Endothelial cell (in vitro differentiated cells): Measurements from ENCODE around the gene UTS2B. TPM values are rescaled to one million over a fixed set of nuclear protein-coding genes. Genes with fewer than 3 reads are reported as not detected.

Experiments
- DNase-seq: peaks from one replicate; pipeline ENCODE4 v3.0.0; 2021; ENCODE audit warnings: low spot score
- H3K27ac Mint-ChIP-seq: one replicate; pipeline ENCODE4 v1.8.0; 2021; ENCODE audit warnings: mixed read lengths, inconsistent platforms; ENCODE audit not compliant: unreplicated experiment
- H3K27me3 Mint-ChIP-seq: one replicate; pipeline ENCODE4 v1.8.0; 2021; ENCODE audit warnings: mild to moderate bottlenecking, moderate library complexity, mixed read lengths, inconsistent platforms; ENCODE audit not compliant: unreplicated experiment
- H3K36me3 Mint-ChIP-seq: one replicate; pipeline ENCODE4 v1.8.0; 2021; ENCODE audit warnings: mild to moderate bottlenecking, low read depth, mixed read lengths, inconsistent platforms; ENCODE audit not compliant: unreplicated experiment
- H3K4me1 Mint-ChIP-seq: one replicate; pipeline ENCODE4 v1.8.0; 2021; ENCODE audit warnings: mild to moderate bottlenecking, mixed read lengths, inconsistent platforms; ENCODE audit not compliant: unreplicated experiment
- H3K4me3 Mint-ChIP-seq: one replicate; pipeline ENCODE4 v1.8.0; 2021; ENCODE audit warnings: mild to moderate bottlenecking, mixed read lengths, inconsistent platforms; ENCODE audit not compliant: unreplicated experiment
- H3K9me3 Mint-ChIP-seq: one replicate; pipeline ENCODE4 v1.8.0; 2021; ENCODE audit warnings: mixed read lengths, inconsistent platforms; ENCODE audit not compliant: unreplicated experiment
- total RNA-seq: library from RNA; stranded (reverse); fragmentation: NEBNext Ultra II Directional; extraction: Animal tissue kit (Norgen Biotek cat#: 25700); gene quantifications from one replicate; pipeline ENCODE4 v1.2.1, GENCODE V29; 2021; ENCODE audit not compliant: unreplicated experiment
- TF ChIP-seq, protein P1 (sequence below): fragments of 200-600 bp; sonication (generic); IDR thresholded peaks from one replicate; pipeline ENCODE4 v1.5.0; 2021; ENCODE audit warnings: antibody characterized with exemption; ENCODE audit not compliant: unreplicated experiment

UTS2B gene
- total RNA-seq, 1 donor from 2014 or later = not detected

DNA sequence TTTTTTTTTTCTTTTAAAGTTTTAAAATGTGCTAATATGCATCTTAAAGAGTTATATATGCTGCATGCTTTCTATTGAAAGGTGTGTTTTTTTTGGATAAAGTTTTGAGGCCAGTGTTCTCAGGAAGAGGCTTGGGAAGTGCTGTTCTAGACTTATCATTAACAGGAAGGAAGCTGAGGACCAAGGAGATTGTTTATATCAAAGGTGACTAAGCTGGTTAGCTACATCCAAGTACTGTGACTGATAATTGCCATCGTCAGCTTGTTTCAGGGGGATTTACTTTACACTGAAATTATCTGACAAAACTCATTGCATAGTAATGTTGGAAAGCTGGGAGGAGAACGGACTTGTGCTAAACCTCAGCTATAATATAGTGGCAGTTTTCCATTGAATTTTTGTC is 36.3 kb upstream of the UTS2B start:
- Mint-ChIP-seq H3K27ac (peak overlapping the region; percentile 10), H3K36me3 (peaks cover 20% of the 10 kb centered on the region), H3K27me3 (peaks cover 3% of the 10 kb centered on the region), H3K4me1 (peaks cover 34% of the 10 kb centered on the region), H3K9me3 (no peaks in the 10 kb centered on the region), H3K4me3 (no peak overlapping the region)
- no peak for DNase-seq
- TF ChIP-seq, protein P1, sequence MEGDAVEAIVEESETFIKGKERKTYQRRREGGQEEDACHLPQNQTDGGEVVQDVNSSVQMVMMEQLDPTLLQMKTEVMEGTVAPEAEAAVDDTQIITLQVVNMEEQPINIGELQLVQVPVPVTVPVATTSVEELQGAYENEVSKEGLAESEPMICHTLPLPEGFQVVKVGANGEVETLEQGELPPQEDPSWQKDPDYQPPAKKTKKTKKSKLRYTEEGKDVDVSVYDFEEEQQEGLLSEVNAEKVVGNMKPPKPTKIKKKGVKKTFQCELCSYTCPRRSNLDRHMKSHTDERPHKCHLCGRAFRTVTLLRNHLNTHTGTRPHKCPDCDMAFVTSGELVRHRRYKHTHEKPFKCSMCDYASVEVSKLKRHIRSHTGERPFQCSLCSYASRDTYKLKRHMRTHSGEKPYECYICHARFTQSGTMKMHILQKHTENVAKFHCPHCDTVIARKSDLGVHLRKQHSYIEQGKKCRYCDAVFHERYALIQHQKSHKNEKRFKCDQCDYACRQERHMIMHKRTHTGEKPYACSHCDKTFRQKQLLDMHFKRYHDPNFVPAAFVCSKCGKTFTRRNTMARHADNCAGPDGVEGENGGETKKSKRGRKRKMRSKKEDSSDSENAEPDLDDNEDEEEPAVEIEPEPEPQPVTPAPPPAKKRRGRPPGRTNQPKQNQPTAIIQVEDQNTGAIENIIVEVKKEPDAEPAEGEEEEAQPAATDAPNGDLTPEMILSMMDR = no peak

DNA sequence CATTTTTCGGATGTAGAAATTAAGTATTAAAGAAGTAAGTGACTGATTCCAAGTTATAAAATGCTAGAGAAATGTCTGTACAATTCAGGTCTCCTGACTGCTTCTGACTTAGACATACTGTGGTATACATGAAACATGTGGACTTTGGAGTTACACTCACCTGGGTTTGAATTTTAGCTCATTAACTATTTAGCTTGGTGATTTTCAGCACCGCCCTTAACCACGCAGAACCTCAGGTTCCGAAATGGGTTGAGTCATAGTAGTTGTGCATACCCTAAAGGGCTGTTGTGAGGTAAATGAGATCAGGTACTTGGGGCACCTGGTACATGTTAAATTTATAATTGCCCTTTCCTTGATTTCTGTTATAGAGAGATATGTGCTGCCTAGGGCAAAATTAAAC is 32.9 kb upstream of the UTS2B start:
- no peak overlapping the region for H3K27ac Mint-ChIP-seq
- H3K4me3 Mint-ChIP-seq = no peak overlapping the region
- no peaks in the 10 kb centered on the region for H3K27me3 Mint-ChIP-seq
- H3K36me3 Mint-ChIP-seq = peaks cover 23% of the 10 kb centered on the region
- DNase-seq = no peak
- H3K9me3 Mint-ChIP-seq = no peaks in the 10 kb centered on the region
- TF ChIP-seq, protein P1 = no peak
- H3K4me1 Mint-ChIP-seq = peaks cover 24% of the 10 kb centered on the region

DNA sequence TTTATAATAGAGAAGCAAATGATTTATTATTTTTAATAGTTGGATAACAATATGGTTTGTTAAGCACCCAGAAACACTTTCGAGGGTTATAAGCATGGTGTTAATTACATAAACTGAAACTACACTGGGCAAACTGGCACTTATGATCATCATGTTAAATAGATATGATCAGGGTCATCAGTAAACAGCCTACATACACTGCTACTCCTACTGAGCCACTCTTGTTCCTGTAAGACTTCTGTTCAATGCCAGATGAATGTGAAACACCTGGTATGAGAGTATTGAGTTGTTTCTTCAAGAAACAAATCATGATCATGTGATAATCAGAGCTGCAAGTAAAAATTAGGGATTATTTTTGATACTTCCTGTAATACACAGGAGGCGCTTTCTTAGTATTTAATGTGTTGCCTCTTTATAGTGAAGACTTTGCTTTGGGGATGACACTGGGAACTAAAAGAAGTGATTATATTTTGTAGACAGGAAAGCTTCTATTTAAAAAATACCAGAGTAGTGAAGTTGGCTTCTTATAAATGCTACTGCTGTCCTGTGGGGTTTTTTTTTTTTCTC is 32.3 kb upstream of the UTS2B start:
- Mint-ChIP-seq H3K27ac (no peak overlapping the region), H3K27me3 (no peaks in the 10 kb centered on the region), H3K4me3 (no peak overlapping the region), H3K36me3 (peaks cover 28% of the 10 kb centered on the region), H3K4me1 (peaks cover 24% of the 10 kb centered on the region), H3K9me3 (no peaks in the 10 kb centered on the region)
- DNase-seq = no peak
- TF ChIP-seq, protein P1 = no peak

DNA sequence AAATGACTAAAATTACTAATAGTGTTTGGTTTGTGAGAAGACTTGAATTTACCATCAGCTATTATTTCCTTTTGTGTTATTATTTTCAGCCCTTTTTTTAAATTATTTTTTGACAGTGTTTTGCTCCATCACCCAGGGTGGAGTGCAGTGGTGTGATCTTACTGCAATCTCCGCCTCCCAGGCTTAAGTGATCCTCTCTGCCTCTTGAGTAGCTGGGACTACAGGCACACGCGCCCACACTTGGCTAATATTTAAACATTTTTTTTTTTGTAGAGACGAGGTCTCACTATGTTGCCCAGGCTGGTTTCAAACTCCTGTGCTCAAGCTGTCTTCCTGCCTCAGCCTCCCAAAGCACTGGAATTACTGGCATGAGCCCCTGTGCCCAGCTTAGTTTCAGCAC is 31.7 kb upstream of the UTS2B start:
- Mint-ChIP-seq H3K4me1 (peaks cover 24% of the 10 kb centered on the region), H3K36me3 (peaks cover 28% of the 10 kb centered on the region), H3K9me3 (no peaks in the 10 kb centered on the region), H3K27me3 (no peaks in the 10 kb centered on the region), H3K27ac (no peak overlapping the region), H3K4me3 (no peak overlapping the region)
- DNase-seq = no peak
- TF ChIP-seq, protein P1 = no peak

DNA sequence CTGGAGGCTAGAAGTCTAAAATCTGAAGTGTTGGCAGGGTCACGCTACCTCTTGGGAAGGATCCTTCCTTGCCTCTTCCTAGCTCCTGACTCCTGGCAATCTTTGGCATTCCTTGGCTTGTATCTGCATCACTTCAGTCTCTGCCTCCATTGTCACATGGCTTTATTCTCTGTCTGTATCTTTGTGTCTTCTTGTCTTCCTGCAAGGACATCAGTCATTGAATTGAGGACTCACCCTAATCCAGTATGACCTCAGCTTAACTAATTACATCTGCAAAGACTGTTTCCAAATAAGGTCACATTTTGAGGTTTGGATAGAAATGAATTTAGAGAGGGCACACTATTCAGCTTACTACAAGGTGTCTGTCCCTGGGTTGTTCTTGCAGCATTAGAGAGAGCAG is 31.1 kb upstream of the UTS2B start:
- H3K9me3 Mint-ChIP-seq = no peaks in the 10 kb centered on the region
- no peak for DNase-seq
- H3K4me1 Mint-ChIP-seq = peaks cover 19% of the 10 kb centered on the region
- H3K27ac Mint-ChIP-seq = no peak overlapping the region
- peaks cover 28% of the 10 kb centered on the region for H3K36me3 Mint-ChIP-seq
- no peak overlapping the region for H3K4me3 Mint-ChIP-seq
- TF ChIP-seq, protein P1 = no peak
- no peaks in the 10 kb centered on the region for H3K27me3 Mint-ChIP-seq
